Esophagus squamous epithelium (tissue), 5 donors: ENCODE measurements around the gene CUL5. TPM values are rescaled to one million over a fixed set of nuclear protein-coding genes. Genes with fewer than 3 reads are reported as not detected.

ENCODE experiments used
- DNase-seq: peaks from one replicate; lab custom pipeline; 2025; lab: John Stamatoyannopoulos, UW
- H3K27ac ChIP-seq, 4 donors: fragments of 200-600 bp; sonication (generic); one replicate each; pipeline ENCODE4 v1.5.1; 2016 to 2019; ENCODE audit warnings: mild to moderate bottlenecking in 1 of 4
- H3K27me3 ChIP-seq, 4 donors: fragments of 200-600 bp; sonication (generic); 1 replicate in 3 of 4; 2 replicates in 1 of 4; pipeline versions ENCODE4 v1.5.1 to v1.6.0; 2017 to 2021; ENCODE audit warnings: antibody characterized with exemption in 1 of 4
- H3K36me3 ChIP-seq, 3 donors: fragments of 200-600 bp; sonication (generic); one replicate each; pipeline ENCODE4 v1.5.1; 2016 to 2019
- H3K4me1 ChIP-seq, 3 donors: fragments of 200-600 bp; sonication (generic); one replicate each; pipeline ENCODE4 v1.5.1; 2017 to 2019
- H3K4me3 ChIP-seq, 4 donors: fragments of 200-600 bp; sonication (generic); 1 replicate in 3 of 4; 2 replicates in 1 of 4; pipeline ENCODE4 v1.5.1; 2016 to 2019; ENCODE audit warnings: mild to moderate bottlenecking in 2 of 4, moderate library complexity in 1 of 4
- H3K9me3 ChIP-seq, 3 donors: fragments of 200-600 bp; sonication (generic); one replicate each; pipeline ENCODE4 v1.5.1; 2016 to 2019
- POLR2A ChIP-seq, 4 donors: fragments of 450-650 bp; IDR thresholded peaks; one replicate each; pipeline ENCODE4 v1.6.1; 2017; ENCODE audit warnings: antibody characterized with exemption in 4 of 4, mild to moderate bottlenecking in 4 of 4, moderate library complexity in 3 of 4
- WGBS, 2 donors: methylation state at CpG; one replicate each; pipeline ENCODE4 v1.1.5; 2018; 5-methylcytosine and 5-hydroxymethylcytosine counted together
- intact Hi-C: fragments of 100-400 bp; cut with DNase I; formaldehyde crosslinking; loops from one replicate; pipeline ENCODE4 v1.15.0; 2022
- total RNA-seq, 4 donors: library from RNA; depleted of rRNA; stranded (reverse); fragments of >200 nt; gene quantifications; one replicate each; pipeline ENCODE4 v1.1.0, GENCODE V29; 2016
- TF ChIP-seq, protein P1 (sequence below), 6 experiments: fragments of 450-650 bp in 4 of 6; fragments of 200-600 bp in 2 of 6; sonication (generic) in 2 of 6; IDR thresholded peaks; one replicate each; pipeline ENCODE4 v1.5.1; 2016 to 2019; ENCODE audit warnings: antibody characterized with exemption in 6 of 6, mild to moderate bottlenecking in 4 of 6, moderate library complexity in 4 of 6
- donor health status: DM: yes; HTN: yes; CAD: no.

Gene CUL5
- total RNA-seq, 4 donors from 2014 or later = 19.4 to 34.3 (median 31.7) TPM

DNA sequence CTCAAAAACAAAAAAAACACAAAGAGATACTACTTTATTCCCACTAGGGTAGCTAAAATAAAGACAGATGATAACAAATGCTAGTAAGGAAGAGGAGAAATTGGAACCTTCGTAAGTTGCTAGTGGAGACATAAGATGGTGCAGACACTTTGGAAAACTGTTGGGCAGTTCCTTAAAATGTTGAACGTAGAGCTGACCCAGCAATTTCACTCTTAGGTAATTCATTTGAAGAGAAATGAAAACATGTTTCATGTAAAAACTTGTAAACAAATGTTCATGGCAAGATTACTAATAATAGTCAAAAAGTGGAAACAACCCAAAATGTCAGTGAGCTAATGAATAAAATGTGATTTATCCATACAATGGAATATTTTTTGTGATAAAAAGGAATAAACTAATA, 83.4 kb downstream of the CUL5 start:
- Histone ChIP-seq H3K4me1 (no peaks in the 10 kb centered on the region), H3K27me3 (no peaks in the 10 kb centered on the region), H3K36me3 (peaks cover 0 to 79% (median 0%) of the 10 kb centered on the region in 3 donors), H3K4me3 (no peak overlapping the region), H3K9me3 (no peaks in the 10 kb centered on the region), H3K27ac (no peak overlapping the region)
- no peak for DNase-seq
- 45 to 47% methylated on average over 2 of the region's 2 CpGs for WGBS, 2 donors
- TF ChIP-seq POLR2A (IDR thresholded peaks at IDR 0.05) = no peak
- TF ChIP-seq, protein P1, sequence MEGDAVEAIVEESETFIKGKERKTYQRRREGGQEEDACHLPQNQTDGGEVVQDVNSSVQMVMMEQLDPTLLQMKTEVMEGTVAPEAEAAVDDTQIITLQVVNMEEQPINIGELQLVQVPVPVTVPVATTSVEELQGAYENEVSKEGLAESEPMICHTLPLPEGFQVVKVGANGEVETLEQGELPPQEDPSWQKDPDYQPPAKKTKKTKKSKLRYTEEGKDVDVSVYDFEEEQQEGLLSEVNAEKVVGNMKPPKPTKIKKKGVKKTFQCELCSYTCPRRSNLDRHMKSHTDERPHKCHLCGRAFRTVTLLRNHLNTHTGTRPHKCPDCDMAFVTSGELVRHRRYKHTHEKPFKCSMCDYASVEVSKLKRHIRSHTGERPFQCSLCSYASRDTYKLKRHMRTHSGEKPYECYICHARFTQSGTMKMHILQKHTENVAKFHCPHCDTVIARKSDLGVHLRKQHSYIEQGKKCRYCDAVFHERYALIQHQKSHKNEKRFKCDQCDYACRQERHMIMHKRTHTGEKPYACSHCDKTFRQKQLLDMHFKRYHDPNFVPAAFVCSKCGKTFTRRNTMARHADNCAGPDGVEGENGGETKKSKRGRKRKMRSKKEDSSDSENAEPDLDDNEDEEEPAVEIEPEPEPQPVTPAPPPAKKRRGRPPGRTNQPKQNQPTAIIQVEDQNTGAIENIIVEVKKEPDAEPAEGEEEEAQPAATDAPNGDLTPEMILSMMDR (IDR thresholded peaks at IDR 0.05) = no peak
- intact Hi-C loops = no loop called here

DNA sequence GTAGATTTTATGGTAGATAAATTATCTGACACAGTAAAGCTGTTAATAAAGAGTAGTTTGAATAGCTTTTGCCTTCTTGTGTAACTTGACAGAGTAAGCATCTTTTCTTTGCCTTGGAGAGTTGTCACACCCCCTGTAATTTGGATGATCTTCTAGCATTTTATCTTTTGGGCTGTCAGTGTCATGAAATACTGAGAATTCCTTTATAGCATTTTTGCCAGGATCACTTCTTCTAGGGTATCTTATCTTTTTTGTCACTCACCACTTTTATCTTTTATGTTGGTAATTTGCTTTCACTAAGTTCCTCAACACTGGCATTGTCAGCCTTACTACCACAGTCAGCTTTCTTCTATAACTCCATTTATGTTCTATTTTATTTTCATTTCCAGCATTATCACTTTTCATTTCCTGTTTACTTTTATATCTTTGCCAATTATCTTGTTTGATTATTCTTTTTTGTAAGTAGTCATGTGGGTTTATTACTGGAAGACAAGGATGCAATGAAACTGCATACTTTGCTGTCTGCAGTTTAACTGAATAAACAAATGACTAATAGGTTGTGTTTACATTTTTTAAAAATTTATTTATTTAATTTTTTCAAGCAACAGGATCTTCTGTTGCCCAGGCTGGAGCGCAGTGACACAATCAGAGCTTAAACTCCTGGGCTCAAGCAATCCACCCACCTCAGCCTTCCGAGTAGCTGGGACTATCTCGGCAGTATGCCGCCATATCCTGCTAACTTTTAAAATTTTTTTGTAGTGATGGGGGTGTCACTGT, 84.6 kb downstream of the CUL5 start:
- intact Hi-C loops = no loop called here
- Histone ChIP-seq H3K4me3 (no peak overlapping the region), H3K36me3 (peaks cover 0 to 86% (median 0%) of the 10 kb centered on the region in 3 donors), H3K9me3 (no peaks in the 10 kb centered on the region), H3K4me1 (no peaks in the 10 kb centered on the region), H3K27me3 (no peaks in the 10 kb centered on the region), H3K27ac (no peak overlapping the region)
- whole genome bisulfite sequencing, 2 donors = 92 to 97% methylated on average over 4 of the region's 4 CpGs
- TF ChIP-seq, protein P1 (IDR thresholded peaks at IDR 0.05) = no peak
- TF ChIP-seq POLR2A (IDR thresholded peaks at IDR 0.05) = no peak
- DNase-seq = no peak

DNA sequence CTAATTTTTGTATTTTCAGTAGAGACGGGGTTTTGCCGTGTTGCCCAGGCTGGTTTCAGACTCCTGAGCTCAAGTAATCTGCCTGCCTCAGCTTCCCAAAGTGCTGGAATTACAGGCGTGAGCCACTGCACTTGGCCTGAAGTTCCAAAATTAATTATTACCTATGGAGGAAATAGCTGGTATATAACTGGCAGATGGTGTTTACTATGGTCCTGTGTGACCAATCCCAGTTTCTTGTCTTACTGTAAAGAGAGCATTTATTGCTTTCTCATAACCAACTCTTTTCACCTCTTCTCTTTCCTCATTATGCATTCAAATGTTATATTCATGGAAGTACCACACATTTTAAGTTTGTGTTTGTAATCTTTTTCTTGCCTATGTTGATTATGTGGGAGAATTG, 88.5 kb downstream of the CUL5 start:
- Histone ChIP-seq H3K36me3 (peaks cover 0 to 86% (median 0%) of the 10 kb centered on the region in 3 donors), H3K27ac (no peak overlapping the region), H3K4me1 (peaks cover 0 to 11% (median 0%) of the 10 kb centered on the region in 3 donors), H3K9me3 (no peaks in the 10 kb centered on the region), H3K4me3 (no peak overlapping the region), H3K27me3 (no peaks in the 10 kb centered on the region)
- DNase-seq = no peak
- no peak for TF ChIP-seq POLR2A (IDR thresholded peaks at IDR 0.05)
- TF ChIP-seq, protein P1 (IDR thresholded peaks at IDR 0.05) = no peak
- 100% methylated on average over 3 of the region's 3 CpGs for WGBS, 2 donors
- intact Hi-C loops = no loop called here

DNA sequence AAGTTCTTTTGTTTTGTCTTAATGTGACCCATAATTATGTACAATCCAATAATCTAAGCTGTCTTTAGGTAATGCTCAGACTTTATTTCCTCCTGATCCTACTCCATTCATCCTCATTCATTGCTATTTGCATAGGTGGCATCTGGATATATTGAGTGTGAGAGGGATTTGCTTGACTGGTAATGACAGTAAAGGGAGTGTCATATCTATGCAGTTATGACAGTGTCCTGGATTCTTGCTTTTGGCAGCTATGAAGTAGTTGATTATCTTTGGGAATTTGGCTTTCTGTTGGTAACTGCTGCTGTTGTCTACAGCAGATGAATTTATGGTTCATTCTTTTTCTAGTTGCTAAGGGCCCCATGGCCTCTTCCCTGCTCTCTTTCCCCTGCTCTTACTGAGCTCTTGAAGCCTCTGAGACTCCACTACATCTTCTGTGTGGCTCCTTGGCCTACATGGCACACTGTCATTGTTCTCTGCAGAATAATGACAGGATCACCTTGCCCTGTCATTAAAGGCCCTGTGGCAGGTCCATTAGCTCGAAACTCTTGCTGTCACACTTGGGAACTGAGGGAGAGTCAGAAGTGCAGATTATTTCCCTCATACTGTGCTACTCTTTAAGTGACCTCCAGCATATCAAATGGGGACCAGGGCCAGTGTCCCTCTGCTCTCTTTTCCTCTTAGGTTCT, 92.5 kb downstream of the CUL5 start:
- 78 to 90% methylated on average over 1 of the region's 1 CpG for WGBS, 2 donors
- Histone ChIP-seq H3K9me3 (no peaks in the 10 kb centered on the region), H3K4me3 (no peak overlapping the region), H3K27ac (no peak overlapping the region), H3K4me1 (peaks cover 0 to 11% (median 0%) of the 10 kb centered on the region in 3 donors), H3K36me3 (peaks cover 0 to 99% (median 0%) of the 10 kb centered on the region in 3 donors), H3K27me3 (no peaks in the 10 kb centered on the region)
- no peak for DNase-seq
- intact Hi-C loops = no loop called here
- no peak for TF ChIP-seq POLR2A (IDR thresholded peaks at IDR 0.05)
- TF ChIP-seq, protein P1 (IDR thresholded peaks at IDR 0.05) = no peak

DNA sequence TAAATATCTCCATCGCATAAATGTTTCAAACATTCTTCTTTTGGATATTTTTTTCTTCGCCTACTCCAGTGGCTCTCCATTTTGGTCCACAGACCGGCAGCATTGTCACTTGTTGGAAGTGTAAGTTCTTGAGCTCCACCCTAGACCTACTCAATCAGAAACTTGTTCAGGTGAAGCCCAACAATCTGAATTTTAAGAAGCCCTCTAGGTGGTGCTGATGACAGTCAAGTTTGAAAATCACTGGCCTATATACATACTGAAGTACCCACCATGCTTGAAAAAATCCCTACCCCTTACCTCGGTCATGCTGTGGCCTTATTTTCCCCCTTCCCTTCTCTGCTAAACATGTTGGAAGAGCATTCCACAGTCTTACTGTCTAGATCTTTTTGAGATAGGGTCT, 102.4 kb downstream of the CUL5 start:
- peaks cover 0 to 13% (median 0%) of the 10 kb centered on the region in 3 donors for H3K36me3 ChIP-seq
- H3K9me3 ChIP-seq = no peaks in the 10 kb centered on the region
- H3K27me3 ChIP-seq = no peaks in the 10 kb centered on the region
- H3K27ac ChIP-seq = no peak overlapping the region
- TF ChIP-seq, protein P1 (IDR thresholded peaks at IDR 0.05) = no peak
- TF ChIP-seq POLR2A (IDR thresholded peaks at IDR 0.05) = no peak
- peaks cover 10 to 14% (median 12%) of the 10 kb centered on the region in 3 donors for H3K4me1 ChIP-seq
- no peak overlapping the region for H3K4me3 ChIP-seq
- 84 to 86% methylated on average over 4 of the region's 4 CpGs for WGBS, 2 donors
- intact Hi-C loops = loop anchor here (10.0 kb wide), 1 partner anchor 544 kb away; no protein-coding TSS in a partner anchor
- DNase-seq = no peak
